Thymus (tissue), 11 donors: ENCODE results near the gene SAMD3. TPM values are rescaled to one million over a fixed set of nuclear protein-coding genes. Genes with fewer than 3 reads are reported as not detected.
A peak's percentile ranks its signal among the peaks of the same experiment; 100 is the strongest.

Experiments
- DNase-seq, 9 donors: peaks; one replicate each; pipeline ENCODE4 v3.0.0-alpha.2; 2013; ENCODE audit warnings: low spot score in 9 of 9, low read depth in 6 of 9, missing footprints in 1 of 9
- H3K27ac ChIP-seq, 2 donors: one replicate each; pipeline ENCODE4 v1.5.1; 2013; ENCODE audit warnings: control low read depth in 1 of 2, low read depth in 1 of 2, low read length in 1 of 2, mild to moderate bottlenecking in 1 of 2, moderate library complexity in 1 of 2
- H3K27me3 ChIP-seq, 2 donors: one replicate each; pipeline ENCODE4 v1.5.1; 2013; ENCODE audit warnings: low read length in 1 of 2; ENCODE audit not compliant: control insufficient read depth in 2 of 2, insufficient read depth in 1 of 2
- H3K36me3 ChIP-seq, 2 donors: one replicate each; pipeline ENCODE4 v1.5.1; 2013; ENCODE audit warnings: low read length in 1 of 2, mild to moderate bottlenecking in 1 of 2, moderate library complexity in 1 of 2; ENCODE audit not compliant: control insufficient read depth in 2 of 2, insufficient read depth in 2 of 2
- H3K4me1 ChIP-seq, 2 donors: one replicate each; pipeline ENCODE4 v1.5.1; 2013; ENCODE audit warnings: low read length in 2 of 2; ENCODE audit not compliant: control insufficient read depth in 2 of 2, insufficient read depth in 2 of 2
- H3K4me3 ChIP-seq, 2 donors: one replicate each; pipeline ENCODE4 v1.5.1; 2013; ENCODE audit warnings: low read length in 2 of 2, control low read depth in 1 of 2, mild to moderate bottlenecking in 1 of 2
- H3K9me3 ChIP-seq, 2 donors: one replicate each; pipeline ENCODE4 v1.5.1; 2013; ENCODE audit warnings: low read length in 1 of 2, mild to moderate bottlenecking in 1 of 2; ENCODE audit not compliant: control insufficient read depth in 2 of 2, insufficient read depth in 1 of 2
- WGBS: extraction: QIAGEN DNeasy Blood & Tissue Kit; methylation state at CpG from one replicate; pipeline ENCODE4 v1.1.7; 2013; 5-methylcytosine and 5-hydroxymethylcytosine counted together
- polyA plus RNA-seq: library from polyadenylated mRNA; stranded (reverse); fragments of 200-250 nt; gene quantifications from one replicate; pipeline ENCODE4 v1.2.3, GENCODE V29; 2013
- total RNA-seq: library from RNA; stranded (reverse); fragments of 120-200 nt; gene quantifications from one replicate; pipeline ENCODE4 v1.2.4, GENCODE V29; 2013
- donor health status: healthy.

The SAMD3 gene
- total and polyA plus RNA-seq, 2 donors: 9.6 to 23.9 TPM

GRCh38 chr6:130223508-130223907, 757 bp upstream of the SAMD3 start:
- Histone ChIP-seq H3K27me3 (no peaks in the 10 kb centered on the region), H3K36me3 (no peaks in the 10 kb centered on the region), H3K27ac (no peak overlapping the region), H3K4me1 (no peaks in the 10 kb centered on the region), H3K9me3 (no peaks in the 10 kb centered on the region), H3K4me3 (no peak overlapping the region)
- WGBS: 89% methylated on average over 5 of the region's 5 CpGs
- DNase-seq: peak in 4 of 9 donors; percentile 13 to 57 (median 22)

- DNase-seq: no peak
- H3K9me3 ChIP-seq: no peaks in the 10 kb centered on the region
- 95% methylated on average over 8 of the region's 8 CpGs for WGBS
- peaks cover 2% of the 10 kb centered on the region in 2 donors for H3K4me1 ChIP-seq
- H3K4me3 ChIP-seq: no peak overlapping the region
- H3K27ac ChIP-seq: no peak overlapping the region
- H3K27me3 ChIP-seq: no peaks in the 10 kb centered on the region
- no peaks in the 10 kb centered on the region for H3K36me3 ChIP-seq
These were observed 4.6 kb downstream of the SAMD3 start for GRCh38 chr6:130218134-130218533.

GRCh38 chr6:130216620-130217019, 6.1 kb downstream of the SAMD3 start:
- 93% methylated on average over 4 of the region's 4 CpGs for WGBS
- no peak for DNase-seq
- H3K27ac ChIP-seq: no peak overlapping the region
- H3K9me3 ChIP-seq: no peaks in the 10 kb centered on the region
- H3K4me3 ChIP-seq: no peak overlapping the region
- peaks cover 2% of the 10 kb centered on the region in 2 donors for H3K4me1 ChIP-seq
- no peaks in the 10 kb centered on the region for H3K27me3 ChIP-seq
- H3K36me3 ChIP-seq: no peaks in the 10 kb centered on the region

- Histone ChIP-seq H3K9me3 (no peaks in the 10 kb centered on the region), H3K27me3 (no peaks in the 10 kb centered on the region), H3K36me3 (no peaks in the 10 kb centered on the region), H3K4me1 (peaks cover 2% of the 10 kb centered on the region in 2 donors), H3K27ac (peak overlapping the region in 1 of 2 donors; percentile 48), H3K4me3 (peak overlapping the region in 1 of 2 donors; percentile 7)
- peak; percentile 20 to 81 (median 45) for DNase-seq
- WGBS: 31% methylated on average over 1 of the region's 1 CpG
These were observed 7.2 kb downstream of the SAMD3 start for GRCh38 chr6:130215526-130215925.

- Histone ChIP-seq H3K36me3 (no peaks in the 10 kb centered on the region), H3K27ac (no peak overlapping the region), H3K4me1 (peaks cover 2% of the 10 kb centered on the region in 2 donors), H3K4me3 (no peak overlapping the region), H3K9me3 (no peaks in the 10 kb centered on the region), H3K27me3 (no peaks in the 10 kb centered on the region)
- WGBS: 50% methylated on average over 2 of the region's 2 CpGs
- no peak for DNase-seq
These were observed 10.4 kb downstream of the SAMD3 start for GRCh38 chr6:130212215-130212874.

GRCh38 chr6:130211691-130212090, 11.1 kb downstream of the SAMD3 start:
- Histone ChIP-seq H3K36me3 (peaks cover 0 to 3% of the 10 kb centered on the region in 2 donors), H3K9me3 (no peaks in the 10 kb centered on the region), H3K4me3 (no peak overlapping the region), H3K4me1 (peaks cover 2% of the 10 kb centered on the region in 2 donors), H3K27ac (no peak overlapping the region), H3K27me3 (no peaks in the 10 kb centered on the region)
- 95% methylated on average over 3 of the region's 3 CpGs for WGBS
- no peak for DNase-seq

GRCh38 chr6:130207979-130208649, 14.6 kb downstream of the SAMD3 start:
- no peak for DNase-seq
- Histone ChIP-seq H3K9me3 (no peaks in the 10 kb centered on the region), H3K4me1 (no peaks in the 10 kb centered on the region), H3K36me3 (peaks cover 0 to 3% of the 10 kb centered on the region in 2 donors), H3K4me3 (no peak overlapping the region), H3K27me3 (no peaks in the 10 kb centered on the region), H3K27ac (no peak overlapping the region)
- WGBS: 96% methylated on average over 10 of the region's 10 CpGs

- peaks cover 2 to 4% of the 10 kb centered on the region in 2 donors for H3K4me1 ChIP-seq
- H3K27me3 ChIP-seq: no peaks in the 10 kb centered on the region
- peaks cover 0 to 3% of the 10 kb centered on the region in 2 donors for H3K36me3 ChIP-seq
- H3K27ac ChIP-seq: peak overlapping the region in 1 of 2 donors; percentile 3
- no peaks in the 10 kb centered on the region for H3K9me3 ChIP-seq
- no peak for DNase-seq
- no peak overlapping the region for H3K4me3 ChIP-seq
- WGBS: 96% methylated on average over 3 of the region's 3 CpGs
These were observed 16.3 kb downstream of the SAMD3 start for GRCh38 chr6:130206479-130206878.

- Histone ChIP-seq H3K9me3 (no peaks in the 10 kb centered on the region), H3K4me3 (no peak overlapping the region), H3K27me3 (no peaks in the 10 kb centered on the region), H3K27ac (no peak overlapping the region), H3K36me3 (peaks cover 0 to 3% of the 10 kb centered on the region in 2 donors), H3K4me1 (peaks cover 2 to 4% of the 10 kb centered on the region in 2 donors)
- DNase-seq: no peak
- 97% methylated on average over 3 of the region's 3 CpGs for WGBS
These were observed 18.4 kb downstream of the SAMD3 start for GRCh38 chr6:130204322-130204721.
